WTC11 (cell line): ENCODE results near the gene TNFAIP8L3.

Experiments
- CTCF ChIP-seq: fragments of 200-600 bp; IDR thresholded peaks from 2 replicates; pipeline ENCODE4 v1.8.0; 2022; ENCODE audit warnings: antibody characterized with exemption
- ETV6 ChIP-seq: sonication (generic); formaldehyde crosslinking; IDR thresholded peaks from 2 replicates; pipeline ENCODE4 v1.8.1; 2022; ENCODE audit warnings: mild to moderate bottlenecking, missing genetic modification reagents
- FOXJ3 ChIP-seq: sonication (generic); formaldehyde crosslinking; IDR thresholded peaks from 2 replicates; pipeline ENCODE4 v1.9.0; 2021; ENCODE audit warnings: missing genetic modification reagents, mild to moderate bottlenecking, borderline replicate concordance
- FOXP1 ChIP-seq: sonication (generic); formaldehyde crosslinking; IDR thresholded peaks from 2 replicates; pipeline ENCODE4 v1.8.0; 2022; ENCODE audit warnings: missing genetic modification reagents, mild to moderate bottlenecking, moderate library complexity, borderline replicate concordance
- JUN ChIP-seq: sonication (generic); formaldehyde crosslinking; IDR thresholded peaks from 2 replicates; pipeline ENCODE4 v1.8.0; 2023; ENCODE audit warnings: mild to moderate bottlenecking, missing genetic modification reagents
- ZNF232 ChIP-seq: sonication (generic); formaldehyde crosslinking; IDR thresholded peaks from 2 replicates; pipeline ENCODE4 v1.8.0; 2022; ENCODE audit warnings: mild to moderate bottlenecking, missing genetic modification reagents
- TF ChIP-seq, protein P1 (sequence below): sonication (generic); formaldehyde crosslinking; IDR thresholded peaks from 2 replicates; pipeline ENCODE4 v1.8.1; 2023; ENCODE audit warnings: mild to moderate bottlenecking, missing genetic modification reagents
- TF ChIP-seq, protein P2 (sequence below): sonication (generic); formaldehyde crosslinking; IDR thresholded peaks from 2 replicates; pipeline ENCODE4 v1.8.0; 2022; ENCODE audit warnings: mild to moderate bottlenecking, missing genetic modification reagents

- TF ChIP-seq CTCF (no peak), JUN (CRISPR knock-in tag) (no peak), FOXJ3 (CRISPR knock-in tag) (no peak), ZNF232 (no peak), FOXP1 (CRISPR knock-in tag) (no peak), ETV6 (no peak)
- TF ChIP-seq, protein P1, sequence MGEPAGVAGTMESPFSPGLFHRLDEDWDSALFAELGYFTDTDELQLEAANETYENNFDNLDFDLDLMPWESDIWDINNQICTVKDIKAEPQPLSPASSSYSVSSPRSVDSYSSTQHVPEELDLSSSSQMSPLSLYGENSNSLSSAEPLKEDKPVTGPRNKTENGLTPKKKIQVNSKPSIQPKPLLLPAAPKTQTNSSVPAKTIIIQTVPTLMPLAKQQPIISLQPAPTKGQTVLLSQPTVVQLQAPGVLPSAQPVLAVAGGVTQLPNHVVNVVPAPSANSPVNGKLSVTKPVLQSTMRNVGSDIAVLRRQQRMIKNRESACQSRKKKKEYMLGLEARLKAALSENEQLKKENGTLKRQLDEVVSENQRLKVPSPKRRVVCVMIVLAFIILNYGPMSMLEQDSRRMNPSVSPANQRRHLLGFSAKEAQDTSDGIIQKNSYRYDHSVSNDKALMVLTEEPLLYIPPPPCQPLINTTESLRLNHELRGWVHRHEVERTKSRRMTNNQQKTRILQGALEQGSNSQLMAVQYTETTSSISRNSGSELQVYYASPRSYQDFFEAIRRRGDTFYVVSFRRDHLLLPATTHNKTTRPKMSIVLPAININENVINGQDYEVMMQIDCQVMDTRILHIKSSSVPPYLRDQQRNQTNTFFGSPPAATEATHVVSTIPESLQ (CRISPR knock-in tag) = no peak
- TF ChIP-seq, protein P2, sequence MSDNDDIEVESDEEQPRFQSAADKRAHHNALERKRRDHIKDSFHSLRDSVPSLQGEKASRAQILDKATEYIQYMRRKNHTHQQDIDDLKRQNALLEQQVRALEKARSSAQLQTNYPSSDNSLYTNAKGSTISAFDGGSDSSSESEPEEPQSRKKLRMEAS (CRISPR knock-in tag) = no peak
These were observed 19.9 kb upstream of the TNFAIP8L3 start for GRCh38 chr15:51114437-51115119.
